ENCODE results near the gene KLF15. TPM values are rescaled to one million over a fixed set of nuclear protein-coding genes. Genes with fewer than 3 reads are reported as not detected.

The KLF15 gene
- total RNA-seq, 1 donor from 2014 or later: 25.3 TPM

DNA sequence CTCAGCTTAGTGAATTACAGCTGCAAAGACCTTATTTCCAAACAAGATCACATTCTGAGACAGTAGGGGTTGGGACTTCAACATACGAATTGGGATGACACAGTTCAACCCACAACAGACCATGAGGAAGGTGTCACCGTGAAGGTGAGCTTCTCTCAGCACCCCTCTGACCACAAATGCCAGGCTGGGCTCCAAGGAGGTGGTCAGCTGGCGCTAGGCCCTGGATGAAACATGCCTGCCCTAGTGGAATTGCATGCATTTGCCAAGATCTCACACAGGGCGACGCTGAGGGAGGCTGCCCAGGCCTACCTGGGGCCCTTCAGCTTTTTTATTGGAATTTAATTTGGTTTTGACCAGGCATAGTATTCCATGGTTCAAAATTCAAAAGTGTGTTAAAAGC is 39.3 kb upstream of the KLF15 start:
- no peak for DNase-seq (ENCODE audit: extremely low spot score in 2 of 2)
- intact Hi-C loops (cut with DNase I): loop anchor here (5.0 kb wide), 1 partner anchor 269 kb away; no protein-coding TSS in a partner anchor
- H3K4me3 ChIP-seq: no peak overlapping the region
- H3K36me3 ChIP-seq: no peaks in the 10 kb centered on the region
- no peaks in the 10 kb centered on the region for H3K27me3 ChIP-seq
- no peak overlapping the region for H3K27ac ChIP-seq
- peaks cover 8% of the 10 kb centered on the region for H3K4me1 ChIP-seq
- TF ChIP-seq POLR2A (IDR thresholded peaks at IDR 0.05) (no peak), POLR2AphosphoS5 (IDR thresholded peaks at IDR 0.05; ENCODE audit: insufficient read depth in 1 of 2, low read depth in 1 of 2) (no peak)
- TF ChIP-seq, protein P1, sequence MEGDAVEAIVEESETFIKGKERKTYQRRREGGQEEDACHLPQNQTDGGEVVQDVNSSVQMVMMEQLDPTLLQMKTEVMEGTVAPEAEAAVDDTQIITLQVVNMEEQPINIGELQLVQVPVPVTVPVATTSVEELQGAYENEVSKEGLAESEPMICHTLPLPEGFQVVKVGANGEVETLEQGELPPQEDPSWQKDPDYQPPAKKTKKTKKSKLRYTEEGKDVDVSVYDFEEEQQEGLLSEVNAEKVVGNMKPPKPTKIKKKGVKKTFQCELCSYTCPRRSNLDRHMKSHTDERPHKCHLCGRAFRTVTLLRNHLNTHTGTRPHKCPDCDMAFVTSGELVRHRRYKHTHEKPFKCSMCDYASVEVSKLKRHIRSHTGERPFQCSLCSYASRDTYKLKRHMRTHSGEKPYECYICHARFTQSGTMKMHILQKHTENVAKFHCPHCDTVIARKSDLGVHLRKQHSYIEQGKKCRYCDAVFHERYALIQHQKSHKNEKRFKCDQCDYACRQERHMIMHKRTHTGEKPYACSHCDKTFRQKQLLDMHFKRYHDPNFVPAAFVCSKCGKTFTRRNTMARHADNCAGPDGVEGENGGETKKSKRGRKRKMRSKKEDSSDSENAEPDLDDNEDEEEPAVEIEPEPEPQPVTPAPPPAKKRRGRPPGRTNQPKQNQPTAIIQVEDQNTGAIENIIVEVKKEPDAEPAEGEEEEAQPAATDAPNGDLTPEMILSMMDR (IDR thresholded peaks at IDR 0.05): no peak
- no peaks in the 10 kb centered on the region for H3K9me3 ChIP-seq

DNA sequence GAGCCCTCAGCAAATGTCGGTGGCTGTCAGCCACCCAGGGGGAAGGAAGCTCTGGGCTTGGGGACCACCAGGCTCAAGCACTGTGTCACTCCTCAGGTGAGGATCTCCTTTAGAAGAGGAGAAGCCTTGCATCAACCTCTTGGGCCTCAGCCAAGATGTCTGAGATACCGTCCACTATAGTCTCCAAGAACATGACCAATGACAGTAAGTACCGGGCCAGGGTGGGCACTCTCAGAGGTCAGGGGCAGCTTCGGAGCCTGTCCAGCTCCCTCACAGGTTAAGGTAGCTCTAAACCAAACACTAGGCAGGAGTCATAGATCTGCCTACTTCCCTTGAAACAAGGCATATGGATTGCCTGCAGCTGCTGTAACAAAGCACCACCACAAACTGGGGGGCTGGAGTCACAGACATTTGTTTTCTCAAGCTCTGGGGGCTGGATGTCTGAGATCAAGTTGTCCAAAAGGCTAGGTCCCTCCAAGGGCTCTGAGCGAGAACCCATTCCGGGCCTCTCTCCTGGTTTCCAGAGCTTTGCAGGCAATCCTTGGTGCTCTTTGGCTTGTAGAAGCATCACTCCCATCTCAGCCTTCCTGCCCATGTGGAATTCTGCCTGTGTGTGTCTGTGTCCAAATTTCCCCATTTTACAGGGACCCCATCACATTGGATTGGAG is 38.8 kb upstream of the KLF15 start:
- no peaks in the 10 kb centered on the region for H3K27me3 ChIP-seq
- no peak overlapping the region for H3K27ac ChIP-seq
- H3K36me3 ChIP-seq: no peaks in the 10 kb centered on the region
- no peak overlapping the region for H3K4me3 ChIP-seq
- DNase-seq (ENCODE audit: extremely low spot score in 2 of 2): no peak
- H3K9me3 ChIP-seq: no peaks in the 10 kb centered on the region
- H3K4me1 ChIP-seq: peaks cover 8% of the 10 kb centered on the region
- TF ChIP-seq POLR2AphosphoS5 (IDR thresholded peaks at IDR 0.05; ENCODE audit: insufficient read depth in 1 of 2, low read depth in 1 of 2) (no peak), POLR2A (IDR thresholded peaks at IDR 0.05) (no peak)
- TF ChIP-seq, protein P1 (IDR thresholded peaks at IDR 0.05): no peak
- intact Hi-C loops (cut with DNase I): loop anchor here (5.0 kb wide), 1 partner anchor 269 kb away; no protein-coding TSS in a partner anchor

DNA sequence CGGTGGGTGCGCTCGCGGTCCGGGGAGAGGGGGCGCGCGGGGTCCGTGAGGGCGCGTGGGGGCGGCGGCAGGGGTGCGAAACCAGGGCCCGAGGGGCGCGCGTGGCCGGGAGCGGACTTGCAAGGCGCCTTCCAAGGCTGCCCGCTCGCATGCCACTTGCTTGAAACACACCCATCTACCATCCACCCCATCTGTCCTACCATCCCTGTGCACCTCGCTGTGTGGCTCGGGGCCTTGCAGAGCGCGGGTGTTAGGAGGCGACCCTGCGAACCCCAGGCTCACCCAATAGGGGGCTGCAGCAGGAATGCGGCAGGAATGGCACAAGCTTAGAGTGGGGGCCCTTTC is 37.7 kb upstream of the KLF15 start:
- Histone ChIP-seq H3K36me3 (no peaks in the 10 kb centered on the region), H3K4me3 (peak overlapping the region; percentile 24 to 35), H3K27me3 (no peaks in the 10 kb centered on the region), H3K4me1 (peaks cover 8% of the 10 kb centered on the region), H3K27ac (no peak overlapping the region), H3K9me3 (no peaks in the 10 kb centered on the region)
- intact Hi-C loops (cut with DNase I): loop anchor here (5.0 kb wide), 2 partner anchors 258 to 268 kb away; no protein-coding TSS in a partner anchor
- no peak for DNase-seq (ENCODE audit: extremely low spot score in 2 of 2)
- TF ChIP-seq, protein P1 (IDR thresholded peaks at IDR 0.05): no peak
- TF ChIP-seq POLR2AphosphoS5 (IDR thresholded peaks at IDR 0.05; ENCODE audit: insufficient read depth in 1 of 2, low read depth in 1 of 2) (no peak), POLR2A (IDR thresholded peaks at IDR 0.05) (no peak)

DNA sequence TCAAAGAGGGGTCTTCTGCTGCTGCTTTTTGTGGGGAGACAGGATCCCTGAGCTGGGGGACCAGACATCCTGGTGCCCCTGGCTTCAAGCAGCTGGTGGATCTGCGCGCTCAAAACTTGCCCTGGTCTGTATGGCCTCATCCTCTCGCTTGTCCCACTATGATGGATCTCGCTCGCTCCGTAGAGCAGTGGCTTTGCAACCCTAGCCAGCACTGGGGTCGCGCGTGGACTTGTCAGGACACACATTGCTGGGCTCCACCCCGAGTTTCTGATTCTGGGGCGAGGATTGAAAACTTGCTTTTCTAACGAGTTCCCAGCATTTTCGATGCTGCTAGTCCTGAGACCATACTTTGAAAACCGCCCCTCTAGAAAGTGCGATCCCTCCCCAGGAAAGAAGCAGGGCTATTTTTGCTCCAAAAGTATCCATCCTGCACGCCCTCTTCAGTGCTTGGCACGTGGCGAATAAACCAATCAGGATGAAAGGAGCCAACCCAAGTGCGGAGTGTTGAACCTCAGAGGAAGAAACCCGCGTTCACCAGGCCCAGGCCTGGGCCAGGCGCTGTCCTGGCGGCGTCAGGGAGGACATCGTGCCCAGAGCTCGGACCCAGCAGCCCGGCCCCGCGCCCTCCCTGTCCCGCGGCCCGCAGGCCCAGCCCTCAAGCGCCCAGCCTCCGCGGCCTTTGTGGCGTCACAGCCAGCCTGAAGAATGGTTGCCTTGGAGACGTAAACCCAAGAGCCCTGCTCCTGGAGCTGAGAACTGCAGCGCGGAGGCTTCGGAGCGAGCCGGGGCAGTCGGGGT is 37.2 kb upstream of the KLF15 start, which contains the start of gene CFAP100:
Gene CFAP100 (plus strand): TSS at position 731 of the 798 bp plus-strand sequence. CDS start 1,092 bp downstream, outside the sequence.
- intact Hi-C loops (cut with DNase I): loop anchor here (5.0 kb wide), 1 partner anchor 257 kb away; no protein-coding TSS in a partner anchor
- Histone ChIP-seq H3K27ac (no peak within 1 kb of the TSS), H3K36me3 (no peaks in the 10 kb centered on the region), H3K27me3 (no peaks in the 10 kb centered on the region), H3K4me3 (peak within 1 kb of the TSS; percentile 24 to 35), H3K4me1 (peaks cover 8% of the 10 kb centered on the region), H3K9me3 (no peaks in the 10 kb centered on the region)
- DNase-seq (ENCODE audit: extremely low spot score in 2 of 2): no peak
- TF ChIP-seq POLR2A (IDR thresholded peaks at IDR 0.05): no peak
- TF ChIP-seq, protein P1 (IDR thresholded peaks at IDR 0.05): no peak
- TF ChIP-seq POLR2AphosphoS5 (IDR thresholded peaks at IDR 0.05; ENCODE audit: insufficient read depth in 1 of 2, low read depth in 1 of 2): no peak

Measured in vagina (tissue), 2 donors.